Stimulated activated CD8-positive, alpha-beta memory T cell treated with anti-CD3 and anti-CD28 coated beads, Interleukin-4, amount 100 ng/mL, for 48 hours (primary cell): ENCODE measurements around the gene LLCFC1.
"Not testable (repeated sequence)": the region's sequence is repeated elsewhere in the genome, so short reads cannot be mapped to it uniquely, and the experiment has no call there.

ENCODE experiments used
- DNase-seq: peaks from one replicate; pipeline ENCODE4 v3.0.0-alpha.2; 2020

LLCFC1 gene

GRCh38 chr7:142943706-142944268 is 4.5 kb downstream of the LLCFC1 start:
- no peak for DNase-seq

DNA sequence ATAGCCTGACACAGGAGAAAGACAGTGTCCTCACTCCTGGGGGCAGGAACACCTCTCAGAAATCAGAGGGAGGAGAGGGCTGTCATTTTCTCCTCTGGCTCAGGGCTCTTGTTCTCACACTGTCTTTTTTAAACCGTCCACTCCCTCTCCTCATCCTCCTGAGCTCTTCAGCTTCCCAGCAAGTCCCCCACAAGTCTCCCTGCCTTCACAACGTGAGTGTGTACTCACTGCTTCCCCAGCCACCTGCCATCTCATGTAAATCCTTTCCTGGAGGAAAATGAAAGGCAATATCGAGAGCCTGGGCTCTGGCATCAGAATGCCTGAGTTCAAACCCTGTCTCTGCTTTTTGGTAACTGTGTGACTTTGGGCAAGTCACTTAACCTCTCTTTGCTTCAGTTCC is 5.7 kb downstream of the LLCFC1 start:
- no peak for DNase-seq

DNA sequence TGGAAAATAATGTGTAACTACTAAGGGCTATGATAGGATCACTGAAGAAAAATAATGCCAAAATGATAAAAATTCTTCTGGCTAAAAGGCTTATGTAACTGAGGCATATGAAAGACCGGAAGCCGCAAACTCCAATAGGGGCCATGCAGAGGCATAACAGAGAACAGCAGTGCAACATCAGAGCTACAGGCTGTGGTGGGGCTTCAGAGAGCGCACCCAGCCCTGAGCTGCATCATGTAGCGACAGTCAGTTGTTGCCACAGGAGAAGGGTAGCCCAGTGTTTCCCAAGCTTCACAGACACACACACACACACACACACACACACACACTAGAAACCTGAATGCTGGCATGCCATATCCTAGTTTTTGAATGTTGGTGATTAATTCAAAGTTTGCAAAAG is 9.3 kb downstream of the LLCFC1 start:
- DNase-seq = no peak

DNA sequence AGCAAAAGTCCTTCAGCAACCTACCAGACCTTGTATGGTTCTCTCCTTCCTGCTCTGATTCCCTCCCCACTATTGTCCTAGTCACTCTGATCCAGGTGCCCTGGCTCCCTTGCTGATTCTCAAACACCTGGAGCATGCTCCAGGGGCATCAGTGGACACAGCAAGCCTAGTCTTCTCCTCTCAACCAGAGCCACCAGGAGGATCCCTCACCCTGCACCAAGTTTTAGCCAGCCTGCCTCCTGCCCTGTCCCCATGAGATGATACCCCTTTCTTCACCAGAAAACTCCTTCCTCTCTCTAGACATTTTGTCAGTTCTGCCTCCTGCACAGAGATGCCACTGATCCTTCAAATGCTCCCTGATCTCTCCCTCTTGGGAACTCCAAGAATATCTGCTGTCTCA is 11.0 kb downstream of the LLCFC1 start:
- DNase-seq = no peak

- no peak for DNase-seq
These were observed 15.5 kb downstream of the LLCFC1 start for GRCh38 chr7:142954680-142955268.

- no peak for DNase-seq
These were observed 17.8 kb downstream of the LLCFC1 start for GRCh38 chr7:142956951-142957623.

DNA sequence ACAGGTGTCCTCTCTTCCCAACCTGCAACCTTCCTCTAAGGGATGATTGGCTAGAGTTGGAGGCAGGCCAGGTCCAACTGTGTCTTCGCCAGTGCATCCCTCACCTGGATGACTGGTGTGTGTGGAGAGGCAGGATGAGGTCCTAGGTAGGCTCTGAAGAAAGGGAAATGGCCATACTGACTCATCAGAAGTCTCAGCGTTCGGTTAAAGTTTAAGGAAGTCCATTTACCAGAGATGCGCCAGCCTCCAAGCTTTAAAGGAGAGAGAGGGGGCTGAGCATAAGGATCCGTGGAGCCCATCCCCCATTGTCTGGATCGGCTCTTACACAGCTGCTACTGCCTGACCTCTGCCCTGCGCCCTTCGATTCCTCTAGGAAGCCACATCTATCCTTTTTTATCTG is 18.4 kb downstream of the LLCFC1 start:
- no peak for DNase-seq

- no peak for DNase-seq
These were observed 19.9 kb downstream of the LLCFC1 start for GRCh38 chr7:142959202-142959601.

DNA sequence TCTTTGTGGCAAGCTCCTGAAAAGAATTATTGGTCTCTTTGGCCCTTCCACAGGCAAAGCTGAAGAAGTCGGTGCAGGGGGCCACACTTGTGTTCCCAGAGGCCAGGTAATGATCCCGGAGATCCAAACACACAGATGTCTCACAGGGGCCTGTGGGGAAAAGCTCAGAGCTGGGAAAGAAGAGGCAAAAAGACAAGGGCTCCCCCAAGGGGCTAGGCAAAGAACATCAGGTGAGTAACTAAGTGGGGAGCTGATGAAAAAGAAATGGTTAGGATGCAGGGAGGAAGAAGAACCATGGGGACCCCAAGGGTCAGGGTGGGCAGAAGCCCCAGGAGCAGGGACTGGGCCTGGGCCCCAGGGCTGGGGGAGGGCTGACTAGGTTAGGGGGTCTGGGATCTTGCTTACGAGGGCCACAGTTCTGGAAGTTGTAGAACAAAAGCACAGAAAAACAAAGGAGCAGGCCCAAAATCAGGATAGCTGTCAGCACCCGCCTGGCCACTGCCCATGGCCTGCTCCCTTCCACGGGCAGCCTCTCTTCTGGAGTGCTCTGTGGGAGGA is 21.8 kb downstream of the LLCFC1 start:
- no peak for DNase-seq

DNA sequence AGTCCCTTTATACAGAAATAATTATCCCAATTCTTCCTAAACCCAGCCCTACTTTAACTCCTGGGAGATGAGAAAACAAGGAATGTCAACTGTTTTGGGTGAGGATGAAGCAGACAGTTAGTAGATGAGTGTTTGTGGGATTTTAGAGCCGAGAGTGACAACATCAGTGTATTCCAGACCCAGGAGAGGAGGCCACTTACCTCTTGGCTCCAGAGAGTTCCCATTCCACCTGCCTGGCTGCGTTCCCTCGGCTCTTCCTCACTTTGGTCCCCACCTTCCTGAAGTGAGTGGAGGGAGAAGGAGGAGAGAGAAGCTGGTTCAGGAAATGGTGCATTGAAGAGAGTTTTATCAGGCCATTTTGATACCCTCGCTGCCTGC is 22.3 kb downstream of the LLCFC1 start:
- DNase-seq = no peak

DNA sequence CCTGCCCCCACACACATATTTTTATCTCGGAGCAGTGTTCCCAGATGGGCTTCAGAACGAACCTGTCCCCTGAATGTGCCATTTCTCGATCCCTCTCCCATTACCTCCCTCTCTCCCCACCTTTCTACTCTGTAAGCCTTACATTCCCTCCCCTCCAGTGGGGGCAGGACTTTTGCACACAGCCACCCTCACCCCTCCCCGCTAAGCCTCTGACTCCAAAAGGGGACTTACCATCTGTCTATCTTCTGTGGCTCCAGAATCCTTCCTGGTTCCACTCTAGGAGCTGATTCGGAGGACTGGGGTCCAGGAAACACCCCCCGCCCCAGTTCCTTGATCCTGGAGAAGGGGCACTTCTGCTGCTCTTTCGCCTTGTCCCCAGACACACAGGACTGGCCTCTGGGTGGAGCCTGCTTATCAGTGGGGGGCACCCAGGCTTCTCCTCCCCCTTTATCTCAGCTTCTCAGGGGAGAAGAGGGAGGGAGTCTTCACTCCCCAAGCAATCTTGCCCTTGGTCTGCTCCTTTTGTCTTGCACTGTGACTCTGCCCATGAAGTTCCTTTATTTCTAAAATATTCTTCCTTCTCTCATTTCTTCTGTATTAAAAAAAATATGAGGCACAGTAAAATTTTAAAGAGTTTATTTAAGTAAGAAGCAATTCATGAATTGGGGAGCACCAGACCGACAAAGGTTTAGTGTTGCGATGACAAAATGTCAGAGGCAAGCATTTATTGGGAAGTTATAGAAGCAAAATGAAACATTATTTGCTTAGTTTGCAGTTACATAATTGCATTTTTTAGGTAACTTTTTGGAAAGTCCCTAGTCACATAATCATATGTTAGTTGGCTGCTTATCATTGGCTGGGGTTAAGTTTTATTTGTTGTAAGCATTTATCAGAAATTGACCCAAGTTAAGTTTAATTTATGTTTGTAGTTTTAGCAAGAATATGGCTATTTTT is 23.0 kb downstream of the LLCFC1 start, which contains the start of gene KEL:
Gene KEL (minus strand): TSS at position 391 of the 954 bp plus-strand sequence. CDS start 157 bp downstream, at position 234.
- no peak for DNase-seq

GRCh38 chr7:142962991-142963390 is 23.7 kb downstream of the LLCFC1 start:
- DNase-seq = no peak

DNA sequence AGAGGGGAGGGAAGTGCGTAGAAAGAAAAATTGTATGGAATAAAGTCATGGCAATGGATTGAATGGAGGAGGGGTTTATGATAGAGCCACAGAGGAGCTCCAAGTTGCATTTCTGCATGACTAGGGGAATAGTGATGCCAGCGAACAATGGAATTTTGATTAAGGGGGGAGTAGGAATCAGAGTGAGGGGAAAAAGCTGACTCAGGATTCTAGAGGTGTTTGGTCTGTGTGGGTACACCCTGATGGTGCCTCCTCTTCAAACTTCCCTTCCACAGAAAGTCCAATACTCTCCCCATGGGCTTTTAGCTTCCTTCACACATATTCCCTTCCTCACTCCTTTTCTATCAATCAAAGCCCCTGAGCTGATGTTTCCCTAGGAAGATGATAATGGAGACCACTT is 24.7 kb downstream of the LLCFC1 start:
- no peak for DNase-seq

DNA sequence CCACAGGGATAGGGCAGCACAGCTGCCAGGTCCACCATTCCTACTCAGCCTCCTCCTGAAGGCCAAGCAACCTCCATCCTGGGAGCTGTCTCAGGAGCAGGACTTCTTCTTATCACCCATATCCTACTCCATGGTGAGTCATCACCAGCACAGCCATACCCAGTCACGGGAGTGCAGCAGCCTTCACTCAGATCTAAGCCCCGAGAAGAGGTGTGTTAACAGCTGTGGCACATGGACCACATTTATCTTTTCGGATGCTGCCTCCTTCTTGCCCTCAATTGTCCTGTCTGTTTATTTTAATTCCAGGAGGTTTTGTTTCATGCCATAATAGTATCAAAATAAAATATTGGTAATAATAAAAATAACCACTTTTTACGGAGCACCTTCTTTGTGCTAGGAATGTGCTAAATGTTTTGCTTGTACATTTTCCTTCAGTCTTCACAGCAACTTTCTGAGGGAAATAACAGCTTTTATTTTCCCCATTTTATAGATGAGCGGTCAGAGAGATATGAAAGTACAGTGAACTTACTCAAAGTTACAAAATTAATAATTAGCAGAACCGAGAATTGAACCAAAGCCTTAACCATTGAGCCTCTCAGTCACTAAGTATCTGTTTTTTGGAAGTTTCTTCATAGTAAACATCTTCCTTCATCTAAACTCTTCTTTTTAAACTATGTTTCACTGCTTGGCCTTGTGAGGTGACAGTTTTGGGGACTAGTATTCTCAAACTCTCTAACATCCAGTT is 25.4 kb downstream of the LLCFC1 start:
- DNase-seq = no peak

DNA sequence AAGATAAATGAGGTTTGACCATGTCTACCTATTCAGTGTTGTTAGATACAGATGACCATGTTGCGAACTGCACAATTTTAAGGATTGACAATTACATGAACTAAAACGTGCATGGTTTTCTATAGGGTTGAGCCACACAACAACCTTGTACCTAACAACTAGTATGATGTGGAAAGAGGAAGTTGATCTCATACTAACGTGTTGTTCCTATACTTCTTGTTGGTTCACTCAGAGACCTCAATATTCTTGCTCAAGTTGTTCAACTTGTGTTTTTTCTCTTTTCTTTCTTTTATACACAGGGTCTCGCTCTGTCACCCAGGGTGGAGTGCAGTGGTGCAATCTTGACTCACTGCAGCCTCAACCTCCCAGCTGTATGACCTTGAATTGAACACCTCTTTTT is 28.9 kb downstream of the LLCFC1 start:
- no peak for DNase-seq

DNA sequence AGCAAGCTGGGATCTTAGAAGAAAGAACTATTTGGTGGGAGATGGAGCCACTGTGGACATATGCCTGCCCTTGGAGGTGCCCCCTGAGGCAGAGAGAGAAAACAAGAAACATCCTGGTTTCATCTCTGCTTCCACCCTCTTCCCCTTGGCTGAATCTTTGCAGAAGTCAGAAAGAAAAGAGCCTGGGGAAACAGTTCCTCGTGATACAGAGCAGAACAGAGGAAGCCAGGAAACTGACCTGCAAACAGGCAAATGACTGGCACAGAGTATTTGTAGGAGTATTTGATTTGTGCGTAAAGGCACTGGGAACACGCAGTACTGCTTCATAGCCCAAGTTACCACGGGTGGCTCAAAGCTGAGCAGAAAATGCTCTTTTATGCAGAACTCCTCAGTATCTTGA is 29.9 kb downstream of the LLCFC1 start:
- DNase-seq = no peak

DNA sequence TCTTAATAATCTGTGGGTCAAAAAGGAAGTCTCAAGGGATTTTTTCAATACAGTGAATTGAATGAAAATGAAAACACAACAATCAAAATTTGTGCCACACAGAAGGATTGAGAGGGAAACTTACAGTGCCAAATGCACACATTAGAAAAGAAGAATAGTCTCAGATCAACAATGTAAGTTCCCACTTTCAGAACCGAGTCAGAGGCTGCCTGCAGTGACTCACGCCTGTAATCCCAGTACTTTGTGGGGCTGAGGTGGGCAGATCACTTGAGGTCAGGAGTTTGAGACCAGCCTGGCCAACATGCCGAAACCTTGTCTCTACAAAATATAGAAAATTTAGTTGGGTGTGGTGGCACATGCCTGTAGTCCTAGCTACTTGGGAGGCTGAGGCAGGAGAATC is 35.3 kb downstream of the LLCFC1 start:
- DNase-seq = no peak

- DNase-seq = not testable (repeated sequence)
These were observed 39.1 kb downstream of the LLCFC1 start for GRCh38 chr7:142978402-142978801.

DNA sequence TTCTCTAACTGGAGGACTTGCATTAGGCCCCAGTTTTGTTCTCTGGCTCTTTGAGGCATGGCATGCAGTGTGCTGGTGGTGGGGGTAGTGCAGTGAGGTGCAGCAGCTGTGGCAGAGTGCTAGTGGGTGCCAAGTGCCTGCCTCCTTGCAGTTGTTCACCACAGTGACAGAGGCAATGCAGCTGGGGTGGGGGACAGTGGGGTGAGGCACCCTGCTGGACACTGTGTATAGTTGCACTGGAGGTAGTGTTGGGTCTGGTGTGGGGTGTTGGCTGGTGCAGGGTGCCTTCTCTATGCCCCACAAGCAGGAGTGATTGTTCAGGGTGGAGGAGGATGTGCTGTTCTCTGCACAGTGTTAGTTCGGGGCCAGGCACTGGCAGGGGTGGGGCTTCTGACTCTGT is 44.5 kb downstream of the LLCFC1 start:
- DNase-seq = no peak

GRCh38 chr7:142984297-142984696 is 45.0 kb downstream of the LLCFC1 start:
- DNase-seq = no peak
